HepG2 (cell line): ENCODE data around the gene FADD. TPM values are rescaled to one million over a fixed set of nuclear protein-coding genes. Genes with fewer than 3 reads are reported as not detected.

Experiments used
- DRAP1 ChIP-seq: IDR thresholded peaks from 2 replicates; pipeline ENCODE4 v1.6.1; 2016; ENCODE audit warnings: missing genetic modification reagents, missing compliant biosample characterization
- FOSL2 ChIP-seq: sonication (generic); formaldehyde crosslinking; IDR thresholded peaks from 2 replicates; pipeline ENCODE4 v1.4.0; 2020; ENCODE audit warnings: missing genetic modification reagents
- GLMP ChIP-seq: sonication (generic); formaldehyde crosslinking; IDR thresholded peaks from 2 replicates; pipeline ENCODE4 v1.9.0; 2021; ENCODE audit warnings: missing genetic modification reagents, mild to moderate bottlenecking, borderline replicate concordance
- IRF2 ChIP-seq: IDR thresholded peaks from 2 replicates; pipeline ENCODE4 v1.6.1; 2018; ENCODE audit warnings: missing genetic modification reagents, missing compliant biosample characterization
- KLF12 ChIP-seq: sonication (generic); formaldehyde crosslinking; IDR thresholded peaks from 2 replicates; pipeline ENCODE4 v1.4.0; 2020; ENCODE audit warnings: missing genetic modification reagents, borderline replicate concordance
- MAFG ChIP-seq: sonication (generic); formaldehyde crosslinking; IDR thresholded peaks from 2 replicates; pipeline ENCODE4 v1.5.1; 2020; ENCODE audit warnings: mild to moderate bottlenecking, missing genetic modification reagents
- SAFB2 ChIP-seq: sonication (generic); formaldehyde crosslinking; IDR thresholded peaks from 2 replicates; pipeline ENCODE4 v1.5.1; 2020; ENCODE audit warnings: missing genetic modification reagents, low read depth, mild to moderate bottlenecking, borderline replicate concordance
- TBP ChIP-seq: sonication (generic); formaldehyde crosslinking; IDR thresholded peaks from 2 replicates; pipeline ENCODE4 v1.5.0; 2020; ENCODE audit warnings: missing genetic modification reagents
- ZC3H13 ChIP-seq: sonication (generic); formaldehyde crosslinking; IDR thresholded peaks from 2 replicates; pipeline ENCODE4 v1.8.1; 2023; ENCODE audit warnings: mild to moderate bottlenecking, missing genetic modification reagents, moderate library complexity
- ZMYM3 ChIP-seq: sonication (generic); formaldehyde crosslinking; IDR thresholded peaks from 2 replicates; pipeline ENCODE4 v1.5.1; 2020; ENCODE audit warnings: mild to moderate bottlenecking, missing genetic modification reagents
- ZNF362 ChIP-seq: sonication (generic); formaldehyde crosslinking; IDR thresholded peaks from 2 replicates; pipeline ENCODE4 v1.4.0; 2020; ENCODE audit warnings: missing genetic modification reagents, mild to moderate bottlenecking, borderline replicate concordance
- ZNF629 ChIP-seq: sonication (generic); formaldehyde crosslinking; conservative IDR thresholded peaks from 2 replicates; pipeline ENCODE4 v1.5.0; 2020; ENCODE audit warnings: missing genetic modification reagents
- ZNF724P ChIP-seq: sonication (generic); formaldehyde crosslinking; IDR thresholded peaks from 2 replicates; pipeline ENCODE4 v1.8.0; 2022; ENCODE audit warnings: missing genetic modification reagents, borderline replicate concordance
- ZNF770 ChIP-seq: sonication (generic); formaldehyde crosslinking; IDR thresholded peaks from 2 replicates; pipeline ENCODE4 v1.5.0; 2020; ENCODE audit warnings: mild to moderate bottlenecking, missing genetic modification reagents
- ZSCAN31 ChIP-seq: sonication (generic); formaldehyde crosslinking; IDR thresholded peaks from 2 replicates; pipeline ENCODE4 v1.5.0; 2020; ENCODE audit warnings: low read depth, mild to moderate bottlenecking, missing genetic modification reagents
- polyA plus RNA-seq, 8 experiments: library from polyadenylated mRNA; depleted of rRNA in 3 of 8; stranded (reverse) in 7 of 8; unstranded in 1 of 8; fragments of >200 nt; fragmentation: Illumina TruSeq in 4 of 8; extraction: Trizol in 4 of 8; gene quantifications; 2 replicates each; pipeline versions ENCODE4 v1.2.1 to v1.2.3, GENCODE V29; 2011 to 2016; ENCODE audit warnings: low read depth in 4 of 8, missing spikeins in 1 of 8, mixed read lengths in 1 of 8; ENCODE audit not compliant: insufficient read depth in 1 of 8
- total RNA-seq, 5 experiments: library from RNA; depleted of rRNA; stranded (reverse); fragments of >200 nt; fragmentation: Illumina TruSeq; extraction: Trizol; gene quantifications; 2 replicates each; pipeline ENCODE4 v1.2.3, GENCODE V29; 2016; ENCODE audit warnings: low read depth in 1 of 5

The FADD gene
- total and polyA plus RNA-seq, 2 of the 13 experiments (the other 11 are each of a cell fraction or from before 2014, with no cell fraction given) = 14.2 to 22.2 TPM

GRCh38 chr11:70203751-70204465 is 812 bp downstream of the FADD start (continued):
- no peak for TF ChIP-seq ZNF770 (CRISPR knock-in tag)
- peak; percentile 36; the same call in 1 of the 2 replicates for TF ChIP-seq MAFG
- no peak for TF ChIP-seq ZC3H13 (CRISPR knock-in tag)
- no peak for TF ChIP-seq IRF2 (CRISPR knock-in tag)
- TF ChIP-seq ZNF629 (CRISPR knock-in tag) = peak; percentile 63
- no peak for TF ChIP-seq TBP (CRISPR knock-in tag)
- TF ChIP-seq ZMYM3 (CRISPR knock-in tag) = 0 out of 2 replicates have a peak, but pooled peaks have one; percentile 10
- no peak for TF ChIP-seq GLMP (CRISPR knock-in tag)
- TF ChIP-seq FOSL2 = peak; percentile 88
- no peak for TF ChIP-seq SAFB2 (CRISPR knock-in tag)
- TF ChIP-seq ZSCAN31 (CRISPR knock-in tag) = no peak
- TF ChIP-seq DRAP1 = no peak
- TF ChIP-seq ZNF362 (CRISPR knock-in tag) = no peak
- TF ChIP-seq KLF12 (CRISPR knock-in tag) = no peak
- 0 out of 2 replicates have a peak, but pooled peaks have one; percentile 4 for TF ChIP-seq ZNF724P (CRISPR knock-in tag)
